SK-N-MC (cell line): ENCODE results near the gene KRTAP22-1.

ENCODE experiments used
- EZH2 ChIP-seq: fragments of 200-600 bp; sonication (generic); IDR thresholded peaks from one replicate; pipeline ENCODE4 v1.6.1; 2017; ENCODE audit warnings: antibody characterized with exemption
- FOXP2 ChIP-seq: optimal IDR thresholded peaks from 2 replicates; pipeline ENCODE3; 2011; ENCODE audit warnings: mild to moderate bottlenecking, moderate library complexity; ENCODE audit not compliant: insufficient read depth; ENCODE audit errors: extremely low read length, control extremely low read depth
- POLR2AphosphoS5 ChIP-seq: IDR thresholded peaks from 2 replicates; pipeline ENCODE4 v1.6.1; 2012; ENCODE audit warnings: mild to moderate bottlenecking, low read depth, low read length, borderline replicate concordance

GRCh38 chr21:30625449-30626165 lies 24.7 kb downstream of the KRTAP22-1 start:
- TF ChIP-seq EZH2 (no peak), POLR2AphosphoS5 (no peak), FOXP2 (no peak)
